Mammary epithelial cell (primary cell): ENCODE results near the gene AKR7A3.

Experiments
- CTCF ChIP-seq, 2 donors: IDR thresholded peaks in 1 of 2; conservative IDR thresholded peaks in 1 of 2; 2 replicates each; pipeline ENCODE4 v1.5.1; 2011 to 2012; ENCODE audit warnings: inconsistent platforms in 2 of 2, low read length in 2 of 2, mild to moderate bottlenecking in 2 of 2, control low read depth in 1 of 2, low read depth in 1 of 2; ENCODE audit not compliant: insufficient read depth in 1 of 2; ENCODE audit errors: extremely low read depth in 1 of 2
- EZH2 ChIP-seq: IDR thresholded peaks from 2 replicates; pipeline ENCODE4 v1.6.1; 2012; ENCODE audit warnings: low read length, inconsistent platforms, borderline replicate concordance

DNA sequence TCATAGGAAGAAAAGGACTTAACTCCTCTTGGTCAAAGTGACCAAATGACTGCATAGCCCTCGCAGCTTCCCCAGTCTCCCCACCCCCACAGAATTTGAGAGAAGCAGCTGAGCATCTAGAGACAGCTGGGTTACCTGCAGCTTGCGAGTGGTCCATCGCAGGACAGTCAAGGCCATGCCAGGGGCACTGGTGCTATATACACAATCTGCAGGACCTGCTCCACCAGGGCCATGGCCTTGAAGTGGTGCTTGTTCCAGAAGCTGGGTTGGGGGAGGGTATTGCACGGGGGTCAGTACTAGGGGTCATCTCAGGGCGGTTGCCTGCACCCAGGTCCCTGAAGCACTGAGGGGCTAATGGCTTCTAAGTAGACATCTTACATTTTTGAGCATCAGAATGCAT lies 26.5 kb downstream of the AKR7A3 start:
- TF ChIP-seq CTCF (conservative IDR thresholded peaks at IDR 0.05 in 1 of 2, IDR thresholded peaks at IDR 0.05 in 1 of 2; ENCODE audit: extremely low read depth in 1 of 2, insufficient read depth in 1 of 2, low read depth in 1 of 2, low read length in 2 of 2) (no peak), EZH2 (no peak)
